Measurements from ENCODE around the gene GSK3A. TPM values are rescaled to one million over a fixed set of nuclear protein-coding genes. Genes with fewer than 3 reads are reported as not detected.
A peak's percentile ranks its signal among the peaks of the same experiment; 100 is the strongest.

Gene GSK3A
- total and polyA plus RNA-seq, 9 of the 15 experiments (the other 6 are each of a cell fraction or from before 2014, with no cell fraction given) = 0.62 to 90.7 (median 33.3) TPM

DNA sequence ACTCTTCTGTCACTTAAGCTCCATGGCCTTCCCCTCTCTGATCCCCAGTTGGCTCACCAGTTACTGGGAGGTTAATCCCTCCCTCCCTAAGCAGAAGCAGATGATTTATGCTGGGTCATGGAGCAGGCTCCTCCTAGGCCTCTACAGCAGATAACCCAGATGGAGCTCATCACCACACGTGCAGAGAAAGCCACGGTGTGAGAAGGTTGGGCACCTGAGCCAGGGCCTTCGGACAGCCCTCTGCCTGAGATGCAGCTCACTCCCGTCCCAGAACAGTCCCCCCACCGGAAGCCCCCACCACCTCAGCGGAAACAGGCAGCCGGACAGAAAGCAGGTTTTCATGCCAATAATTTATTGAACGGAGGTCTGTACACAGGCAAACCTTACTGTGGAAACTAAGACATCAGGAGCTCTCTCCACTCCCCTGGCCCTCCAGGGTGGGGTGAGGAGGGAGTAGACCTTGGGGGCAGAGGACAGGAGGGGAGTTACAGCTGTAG is 12.5 kb downstream of the GSK3A start (continued):
- TF ChIP-seq CXXC5 (CRISPR knock-in tag; IDR thresholded peaks at IDR 0.05) = peak; percentile 59
- no peak for TF ChIP-seq ZNF23 (CRISPR knock-in tag; IDR thresholded peaks at IDR 0.05)
- no peak for TF ChIP-seq TCF7L2 (IDR thresholded peaks at IDR 0.05; ENCODE audit: low read depth, low read length)
- TF ChIP-seq, protein P1, sequence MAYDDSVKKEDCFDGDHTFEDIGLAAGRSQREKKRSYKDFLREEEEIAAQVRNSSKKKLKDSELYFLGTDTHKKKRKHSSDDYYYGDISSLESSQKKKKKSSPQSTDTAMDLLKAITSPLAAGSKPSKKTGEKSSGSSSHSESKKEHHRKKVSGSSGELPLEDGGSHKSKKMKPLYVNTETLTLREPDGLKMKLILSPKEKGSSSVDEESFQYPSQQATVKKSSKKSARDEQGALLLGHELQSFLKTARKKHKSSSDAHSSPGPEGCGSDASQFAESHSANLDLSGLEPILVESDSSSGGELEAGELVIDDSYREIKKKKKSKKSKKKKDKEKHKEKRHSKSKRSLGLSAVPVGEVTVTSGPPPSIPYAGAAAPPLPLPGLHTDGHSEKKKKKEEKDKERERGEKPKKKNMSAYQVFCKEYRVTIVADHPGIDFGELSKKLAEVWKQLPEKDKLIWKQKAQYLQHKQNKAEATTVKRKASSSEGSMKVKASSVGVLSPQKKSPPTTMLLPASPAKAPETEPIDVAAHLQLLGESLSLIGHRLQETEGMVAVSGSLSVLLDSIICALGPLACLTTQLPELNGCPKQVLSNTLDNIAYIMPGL (CRISPR knock-in tag; IDR thresholded peaks at IDR 0.05) = no peak
- TF ChIP-seq ZNF282 (CRISPR knock-in tag; IDR thresholded peaks at IDR 0.05) = no peak
- TF ChIP-seq ZNF57 (CRISPR knock-in tag; IDR thresholded peaks at IDR 0.05) = no peak
- TF ChIP-seq CHD4 (IDR thresholded peaks at IDR 0.05; ENCODE audit: insufficient read depth, insufficient replicate concordance, low read depth, low read length, poor library complexity, severe bottlenecking) = no peak
- no peak for TF ChIP-seq MXD1 (CRISPR knock-in tag; IDR thresholded peaks at IDR 0.05; ENCODE audit: borderline replicate concordance, poor library complexity, severe bottlenecking)
- no peak for TF ChIP-seq GATAD2B (IDR thresholded peaks at IDR 0.05; ENCODE audit: borderline replicate concordance)
- TF ChIP-seq BACH1 (tag; IDR thresholded peaks at IDR 0.05) = no peak
- TF ChIP-seq, protein P2, sequence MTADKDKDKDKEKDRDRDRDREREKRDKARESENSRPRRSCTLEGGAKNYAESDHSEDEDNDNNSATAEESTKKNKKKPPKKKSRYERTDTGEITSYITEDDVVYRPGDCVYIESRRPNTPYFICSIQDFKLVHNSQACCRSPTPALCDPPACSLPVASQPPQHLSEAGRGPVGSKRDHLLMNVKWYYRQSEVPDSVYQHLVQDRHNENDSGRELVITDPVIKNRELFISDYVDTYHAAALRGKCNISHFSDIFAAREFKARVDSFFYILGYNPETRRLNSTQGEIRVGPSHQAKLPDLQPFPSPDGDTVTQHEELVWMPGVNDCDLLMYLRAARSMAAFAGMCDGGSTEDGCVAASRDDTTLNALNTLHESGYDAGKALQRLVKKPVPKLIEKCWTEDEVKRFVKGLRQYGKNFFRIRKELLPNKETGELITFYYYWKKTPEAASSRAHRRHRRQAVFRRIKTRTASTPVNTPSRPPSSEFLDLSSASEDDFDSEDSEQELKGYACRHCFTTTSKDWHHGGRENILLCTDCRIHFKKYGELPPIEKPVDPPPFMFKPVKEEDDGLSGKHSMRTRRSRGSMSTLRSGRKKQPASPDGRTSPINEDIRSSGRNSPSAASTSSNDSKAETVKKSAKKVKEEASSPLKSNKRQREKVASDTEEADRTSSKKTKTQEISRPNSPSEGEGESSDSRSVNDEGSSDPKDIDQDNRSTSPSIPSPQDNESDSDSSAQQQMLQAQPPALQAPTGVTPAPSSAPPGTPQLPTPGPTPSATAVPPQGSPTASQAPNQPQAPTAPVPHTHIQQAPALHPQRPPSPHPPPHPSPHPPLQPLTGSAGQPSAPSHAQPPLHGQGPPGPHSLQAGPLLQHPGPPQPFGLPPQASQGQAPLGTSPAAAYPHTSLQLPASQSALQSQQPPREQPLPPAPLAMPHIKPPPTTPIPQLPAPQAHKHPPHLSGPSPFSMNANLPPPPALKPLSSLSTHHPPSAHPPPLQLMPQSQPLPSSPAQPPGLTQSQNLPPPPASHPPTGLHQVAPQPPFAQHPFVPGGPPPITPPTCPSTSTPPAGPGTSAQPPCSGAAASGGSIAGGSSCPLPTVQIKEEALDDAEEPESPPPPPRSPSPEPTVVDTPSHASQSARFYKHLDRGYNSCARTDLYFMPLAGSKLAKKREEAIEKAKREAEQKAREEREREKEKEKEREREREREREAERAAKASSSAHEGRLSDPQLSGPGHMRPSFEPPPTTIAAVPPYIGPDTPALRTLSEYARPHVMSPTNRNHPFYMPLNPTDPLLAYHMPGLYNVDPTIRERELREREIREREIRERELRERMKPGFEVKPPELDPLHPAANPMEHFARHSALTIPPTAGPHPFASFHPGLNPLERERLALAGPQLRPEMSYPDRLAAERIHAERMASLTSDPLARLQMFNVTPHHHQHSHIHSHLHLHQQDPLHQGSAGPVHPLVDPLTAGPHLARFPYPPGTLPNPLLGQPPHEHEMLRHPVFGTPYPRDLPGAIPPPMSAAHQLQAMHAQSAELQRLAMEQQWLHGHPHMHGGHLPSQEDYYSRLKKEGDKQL (CRISPR knock-in tag; IDR thresholded peaks at IDR 0.05; ENCODE audit: borderline replicate concordance) = no peak
- peak; percentile 94 for TF ChIP-seq HMBOX1 (IDR thresholded peaks at IDR 0.05)
- TF ChIP-seq ZFP1 (CRISPR knock-in tag; IDR thresholded peaks at IDR 0.05) = no peak
- peak; percentile 73; the same call in 1 of the 2 replicates for TF ChIP-seq LEF1 (IDR thresholded peaks at IDR 0.05)
- TF ChIP-seq ILK (tag; IDR thresholded peaks at IDR 0.05; ENCODE audit: borderline replicate concordance, low read depth) = no peak
- TF ChIP-seq HDAC1 (IDR thresholded peaks at IDR 0.05) = peak in 1 of 2 experiments; percentile 67; a peak in 1 of 4 replicates
- TF ChIP-seq ZFPM2 (CRISPR knock-in tag; IDR thresholded peaks at IDR 0.05) = no peak
- TF ChIP-seq L3MBTL2 (IDR thresholded peaks at IDR 0.05) = peak; percentile 72
- TF ChIP-seq NFE2 (IDR thresholded peaks at IDR 0.05; ENCODE audit: low read depth) = peak; percentile 89
- no peak for TF ChIP-seq ZNF24 (IDR thresholded peaks at IDR 0.05)
- TF ChIP-seq POLR3G (IDR thresholded peaks at IDR 0.05; ENCODE audit: extremely low read depth, insufficient read length, insufficient replicate concordance) = no peak
